GM12873 (cell line): ENCODE measurements around the gene CHRM5.

Experiments used
- TF ChIP-seq, protein P1 (sequence below): IDR thresholded peaks from 2 replicates; pipeline ENCODE4 v1.5.1; 2012; ENCODE audit warnings: low read depth, mild to moderate bottlenecking, moderate library complexity, low read length, control low read depth; ENCODE audit not compliant: insufficient read depth; ENCODE audit errors: missing control alignments

CHRM5 gene

DNA sequence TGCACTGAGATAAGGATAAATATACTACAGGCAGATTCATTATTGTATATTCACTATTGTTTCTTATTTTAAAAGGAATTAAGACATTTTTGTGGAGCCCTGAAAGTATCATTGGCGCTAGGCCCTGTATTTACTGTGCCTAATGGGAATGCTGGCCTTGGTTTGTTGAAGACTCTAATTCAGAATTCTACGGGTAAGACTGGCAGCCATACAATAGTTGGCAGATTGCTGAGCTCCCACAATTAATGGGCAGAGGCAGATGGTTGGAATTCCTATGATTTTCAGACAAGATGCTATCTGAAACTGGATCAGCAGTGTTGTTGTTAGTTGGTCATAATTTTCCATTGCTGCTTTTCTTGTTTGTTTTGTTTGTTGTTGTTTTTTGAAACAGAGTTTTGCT, 148.3 kb downstream of the CHRM5 start:
- TF ChIP-seq, protein P1, sequence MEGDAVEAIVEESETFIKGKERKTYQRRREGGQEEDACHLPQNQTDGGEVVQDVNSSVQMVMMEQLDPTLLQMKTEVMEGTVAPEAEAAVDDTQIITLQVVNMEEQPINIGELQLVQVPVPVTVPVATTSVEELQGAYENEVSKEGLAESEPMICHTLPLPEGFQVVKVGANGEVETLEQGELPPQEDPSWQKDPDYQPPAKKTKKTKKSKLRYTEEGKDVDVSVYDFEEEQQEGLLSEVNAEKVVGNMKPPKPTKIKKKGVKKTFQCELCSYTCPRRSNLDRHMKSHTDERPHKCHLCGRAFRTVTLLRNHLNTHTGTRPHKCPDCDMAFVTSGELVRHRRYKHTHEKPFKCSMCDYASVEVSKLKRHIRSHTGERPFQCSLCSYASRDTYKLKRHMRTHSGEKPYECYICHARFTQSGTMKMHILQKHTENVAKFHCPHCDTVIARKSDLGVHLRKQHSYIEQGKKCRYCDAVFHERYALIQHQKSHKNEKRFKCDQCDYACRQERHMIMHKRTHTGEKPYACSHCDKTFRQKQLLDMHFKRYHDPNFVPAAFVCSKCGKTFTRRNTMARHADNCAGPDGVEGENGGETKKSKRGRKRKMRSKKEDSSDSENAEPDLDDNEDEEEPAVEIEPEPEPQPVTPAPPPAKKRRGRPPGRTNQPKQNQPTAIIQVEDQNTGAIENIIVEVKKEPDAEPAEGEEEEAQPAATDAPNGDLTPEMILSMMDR = no peak
